HepG2 (cell line): ENCODE data around the gene IQCE. TPM values are rescaled to one million over a fixed set of nuclear protein-coding genes. Genes with fewer than 3 reads are reported as not detected.

Experiments
- AGO2 ChIP-seq: fragments of 200-400 bp; formaldehyde crosslinking; optimal IDR thresholded peaks from 2 replicates; pipeline ENCODE3; 2017; ENCODE audit warnings: mild to moderate bottlenecking, low read depth, low read length, moderate library complexity
- ARNTL ChIP-seq: sonication (generic); formaldehyde crosslinking; IDR thresholded peaks from 2 replicates; pipeline ENCODE4 v1.4.0; 2020; ENCODE audit warnings: mild to moderate bottlenecking, missing genetic modification reagents
- FOXM1 ChIP-seq: sonication (generic); formaldehyde crosslinking; IDR thresholded peaks from 2 replicates; pipeline ENCODE4 v1.5.0; 2020; ENCODE audit warnings: missing genetic modification reagents
- HNRNPLL ChIP-seq: fragments of 200-400 bp; formaldehyde crosslinking; IDR thresholded peaks from 2 replicates; pipeline ENCODE4 v1.6.1; 2017; ENCODE audit warnings: mild to moderate bottlenecking, low read depth, low read length; ENCODE audit not compliant: poor library complexity, severe bottlenecking
- MXI1 ChIP-seq: IDR thresholded peaks from 3 replicates; pipeline ENCODE4 v1.6.1; 2012; ENCODE audit warnings: low read depth, low read length, inconsistent platforms, borderline replicate concordance
- NFKBIZ ChIP-seq: IDR thresholded peaks from 2 replicates; pipeline ENCODE4 v1.6.1; 2018; ENCODE audit warnings: missing genetic modification reagents, missing compliant biosample characterization
- PITX1 ChIP-seq: sonication (generic); formaldehyde crosslinking; IDR thresholded peaks from 2 replicates; pipeline ENCODE4 v1.5.1; 2020; ENCODE audit warnings: mild to moderate bottlenecking, missing genetic modification reagents
- PRDM15 ChIP-seq: sonication (generic); formaldehyde crosslinking; IDR thresholded peaks from 2 replicates; pipeline ENCODE4 v1.4.0; 2020; ENCODE audit warnings: missing genetic modification reagents
- REST ChIP-seq, 2 experiments: IDR thresholded peaks; 2 replicates each; pipeline ENCODE4 v1.6.1; 2011 to 2012; ENCODE audit warnings: low read length in 2 of 2, borderline replicate concordance in 1 of 2, low read depth in 1 of 2, mild to moderate bottlenecking in 1 of 2, moderate library complexity in 1 of 2
- SKI ChIP-seq: fragments of 450-650 bp; IDR thresholded peaks from one replicate; pipeline ENCODE4 v1.6.1; 2018; ENCODE audit warnings: mild to moderate bottlenecking; ENCODE audit not compliant: partially characterized antibody
- TCF7 ChIP-seq: sonication (generic); IDR thresholded peaks from 2 replicates; pipeline ENCODE4 v1.6.1; 2016; ENCODE audit warnings: antibody characterized with exemption, low read depth
- ZNF124 ChIP-seq: sonication (generic); formaldehyde crosslinking; IDR thresholded peaks from 2 replicates; pipeline ENCODE4 v1.4.0; 2020; ENCODE audit warnings: missing genetic modification reagents
- ZNF143 ChIP-seq: sonication (generic); formaldehyde crosslinking; IDR thresholded peaks from 2 replicates; pipeline ENCODE4 v1.4.0; 2020; ENCODE audit warnings: missing genetic modification reagents
- ZNF230 ChIP-seq: sonication (generic); formaldehyde crosslinking; IDR thresholded peaks from 2 replicates; pipeline ENCODE4 v1.4.0; 2020; ENCODE audit warnings: mild to moderate bottlenecking, missing genetic modification reagents
- ZNF430 ChIP-seq: sonication (generic); formaldehyde crosslinking; IDR thresholded peaks from 2 replicates; pipeline ENCODE4 v1.9.0; 2021; ENCODE audit warnings: mild to moderate bottlenecking, missing genetic modification reagents
- ZNF704 ChIP-seq: sonication (generic); formaldehyde crosslinking; IDR thresholded peaks from 2 replicates; pipeline ENCODE4 v1.8.1; 2023; ENCODE audit warnings: mild to moderate bottlenecking, inconsistent platforms, moderate library complexity, missing genetic modification reagents, borderline replicate concordance
- polyA plus RNA-seq, 8 experiments: library from polyadenylated mRNA; depleted of rRNA in 3 of 8; stranded (reverse) in 7 of 8; unstranded in 1 of 8; fragments of >200 nt; fragmentation: Illumina TruSeq in 4 of 8; extraction: Trizol in 4 of 8; gene quantifications; 2 replicates each; pipeline versions ENCODE4 v1.2.1 to v1.2.3, GENCODE V29; 2011 to 2016; ENCODE audit warnings: low read depth in 4 of 8, missing spikeins in 1 of 8, mixed read lengths in 1 of 8; ENCODE audit not compliant: insufficient read depth in 1 of 8
- total RNA-seq, 5 experiments: library from RNA; depleted of rRNA; stranded (reverse); fragments of >200 nt; fragmentation: Illumina TruSeq; extraction: Trizol; gene quantifications; 2 replicates each; pipeline ENCODE4 v1.2.3, GENCODE V29; 2016; ENCODE audit warnings: low read depth in 1 of 5
- TF ChIP-seq, protein P1 (sequence below): sonication (generic); formaldehyde crosslinking; IDR thresholded peaks from 2 replicates; pipeline ENCODE4 v1.4.0; 2020; ENCODE audit warnings: missing genetic modification reagents, borderline replicate concordance

IQCE gene
- total and polyA plus RNA-seq, 2 of the 13 experiments (the other 11 are each of a cell fraction or from before 2014, with no cell fraction given): 1.5 to 2.5 TPM

DNA sequence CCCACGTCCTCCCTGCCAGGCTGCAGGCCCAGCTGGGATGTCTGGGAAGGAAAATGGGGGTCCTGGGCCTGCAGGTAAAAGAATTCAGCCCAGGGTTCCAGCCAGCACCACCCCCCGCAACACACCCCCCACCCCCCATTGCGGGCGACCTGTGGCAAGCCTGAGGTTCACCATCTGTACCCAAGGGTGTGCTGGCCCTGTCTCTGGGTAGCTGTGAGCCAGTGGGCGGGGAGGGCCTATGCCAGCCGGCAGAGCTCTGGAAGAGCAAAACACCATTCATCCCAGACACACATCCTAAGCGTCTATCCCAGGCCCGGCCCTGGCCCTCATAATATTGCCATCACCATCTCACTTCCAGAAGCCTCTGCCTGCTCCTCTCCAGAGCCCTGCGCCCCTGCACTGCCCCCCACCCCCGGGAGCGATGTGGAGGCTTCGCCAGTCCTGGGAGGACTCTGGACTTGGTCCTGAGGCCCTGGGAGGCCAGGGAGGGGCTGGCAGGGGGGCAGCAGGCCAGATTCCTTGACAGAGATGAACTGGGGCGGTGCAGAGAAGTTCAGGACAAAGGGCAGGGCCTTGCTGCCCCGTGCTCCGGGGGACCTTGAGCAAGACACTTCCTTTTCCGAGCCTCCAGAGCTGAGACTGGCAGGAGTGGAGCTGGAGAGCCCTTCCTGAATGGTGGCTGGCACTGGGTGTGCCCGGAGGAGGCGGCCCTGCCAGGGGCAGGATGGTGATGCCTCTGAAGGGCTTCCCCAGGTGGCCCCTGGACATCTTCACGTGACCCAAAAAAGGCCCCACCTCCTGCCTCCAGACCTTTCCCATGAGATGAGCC, 64.3 kb downstream of the IQCE start (continued):
- TF ChIP-seq FOXM1 (CRISPR knock-in tag): no peak
- TF ChIP-seq ZNF230 (CRISPR knock-in tag): no peak; the same call in 1 of the 2 replicates
- peak; percentile 57; the same call in 1 of the 2 replicates for TF ChIP-seq PITX1
- TF ChIP-seq TCF7: no peak
- TF ChIP-seq MXI1: peak; percentile 17; the same call in 1 of the 3 replicates
- TF ChIP-seq ZNF143 (CRISPR knock-in tag): 0 out of 2 replicates have a peak, but pooled peaks have one; percentile 19
- no peak for TF ChIP-seq ZNF124
- TF ChIP-seq NFKBIZ (CRISPR knock-in tag): 0 out of 2 replicates have a peak, but pooled peaks have one; percentile 36
- peak; percentile 27 for TF ChIP-seq HNRNPLL
- peak; percentile 63 for TF ChIP-seq SKI
- TF ChIP-seq AGO2: peak; percentile 71
- peak; percentile 92 for TF ChIP-seq ARNTL (CRISPR knock-in tag)
- TF ChIP-seq ZNF704 (CRISPR knock-in tag): 0 out of 2 replicates have a peak, but pooled peaks have one; percentile 35
- TF ChIP-seq, protein P1, sequence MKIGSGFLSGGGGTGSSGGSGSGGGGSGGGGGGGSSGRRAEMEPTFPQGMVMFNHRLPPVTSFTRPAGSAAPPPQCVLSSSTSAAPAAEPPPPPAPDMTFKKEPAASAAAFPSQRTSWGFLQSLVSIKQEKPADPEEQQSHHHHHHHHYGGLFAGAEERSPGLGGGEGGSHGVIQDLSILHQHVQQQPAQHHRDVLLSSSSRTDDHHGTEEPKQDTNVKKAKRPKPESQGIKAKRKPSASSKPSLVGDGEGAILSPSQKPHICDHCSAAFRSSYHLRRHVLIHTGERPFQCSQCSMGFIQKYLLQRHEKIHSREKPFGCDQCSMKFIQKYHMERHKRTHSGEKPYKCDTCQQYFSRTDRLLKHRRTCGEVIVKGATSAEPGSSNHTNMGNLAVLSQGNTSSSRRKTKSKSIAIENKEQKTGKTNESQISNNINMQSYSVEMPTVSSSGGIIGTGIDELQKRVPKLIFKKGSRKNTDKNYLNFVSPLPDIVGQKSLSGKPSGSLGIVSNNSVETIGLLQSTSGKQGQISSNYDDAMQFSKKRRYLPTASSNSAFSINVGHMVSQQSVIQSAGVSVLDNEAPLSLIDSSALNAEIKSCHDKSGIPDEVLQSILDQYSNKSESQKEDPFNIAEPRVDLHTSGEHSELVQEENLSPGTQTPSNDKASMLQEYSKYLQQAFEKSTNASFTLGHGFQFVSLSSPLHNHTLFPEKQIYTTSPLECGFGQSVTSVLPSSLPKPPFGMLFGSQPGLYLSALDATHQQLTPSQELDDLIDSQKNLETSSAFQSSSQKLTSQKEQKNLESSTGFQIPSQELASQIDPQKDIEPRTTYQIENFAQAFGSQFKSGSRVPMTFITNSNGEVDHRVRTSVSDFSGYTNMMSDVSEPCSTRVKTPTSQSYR (CRISPR knock-in tag): peak; percentile 59; the same call in 1 of the 2 replicates
- TF ChIP-seq REST (IDR thresholded peaks at IDR 0.05; ENCODE audit: borderline replicate concordance in 1 of 2, low read depth in 1 of 2, low read length in 2 of 2): peak in 1 of 2 experiments; percentile 70; a peak in 2 of 4 replicates
- peak; percentile 77; the same call in 1 of the 2 replicates for TF ChIP-seq ZNF430 (CRISPR knock-in tag)
- no peak for TF ChIP-seq PRDM15
